ENCODE measurements around the gene ABHD3. TPM values are rescaled to one million over a fixed set of nuclear protein-coding genes. Genes with fewer than 3 reads are reported as not detected.

ABHD3 gene
- total and polyA plus RNA-seq, 2 of the 8 experiments (the other 6 are each of a cell fraction or from before 2014, with no cell fraction given) = 8.4 to 12.1 TPM

DNA sequence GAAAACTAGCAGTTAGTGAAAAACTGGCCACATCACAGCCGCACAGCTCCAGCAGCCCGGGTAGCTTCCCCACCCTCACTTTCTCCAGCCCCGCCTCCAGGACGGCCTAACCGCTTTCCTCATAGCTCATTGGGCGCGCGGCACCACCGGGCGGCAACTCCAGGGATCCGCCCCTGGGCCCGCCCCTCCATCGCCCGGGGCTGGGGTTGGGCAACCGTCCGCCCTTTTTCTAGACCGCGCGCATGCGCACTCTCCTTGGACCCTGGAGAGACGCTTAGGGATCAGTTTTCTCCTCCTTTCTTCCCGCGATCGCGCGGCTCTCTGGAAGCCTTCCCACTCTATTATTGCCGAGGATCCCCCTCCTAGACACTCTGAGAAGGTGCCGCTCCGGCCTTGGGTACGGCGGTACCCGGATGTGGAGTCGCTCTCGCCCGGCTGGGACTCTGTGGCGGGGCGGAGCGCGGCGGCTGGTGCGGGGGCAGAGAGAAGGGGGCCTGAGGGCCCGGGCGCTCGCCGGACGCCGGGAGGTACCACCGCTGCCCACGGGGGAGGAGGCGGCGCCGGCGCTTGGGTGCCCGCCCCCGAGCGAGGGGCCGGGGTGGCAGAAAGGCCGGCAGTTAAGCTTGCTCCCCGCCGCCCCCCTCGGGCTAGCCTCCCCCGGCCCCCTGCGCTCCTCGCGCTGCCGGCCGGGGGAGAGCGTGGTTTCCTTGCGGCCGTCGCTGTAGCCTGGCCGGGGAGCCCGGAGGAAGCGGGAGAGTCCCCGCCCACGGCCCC is 36.2 kb upstream of the ABHD3 start, which contains the start of gene MIB1 (continued):
- no peak for TF ChIP-seq EP300 (IDR thresholded peaks at IDR 0.05; ENCODE audit: borderline replicate concordance in 1 of 2, low read depth in 2 of 2, low read length in 2 of 2)
- no peak for TF ChIP-seq SRF (IDR thresholded peaks at IDR 0.05; ENCODE audit: low read depth, low read length)
- no peak for TF ChIP-seq JUND (IDR thresholded peaks at IDR 0.05; ENCODE audit: low read length)
- TF ChIP-seq ZNF274 (IDR thresholded peaks at IDR 0.05; ENCODE audit: borderline replicate concordance, extremely low read depth, low read length) = no peak
- TF ChIP-seq POLR2A (IDR thresholded peaks at IDR 0.05; ENCODE audit: control extremely low read depth in 1 of 2, low read depth in 2 of 2, low read length in 2 of 2) = peak; percentile 74 to 75
- TF ChIP-seq POU5F1 (IDR thresholded peaks at IDR 0.05; ENCODE audit: low read depth, low read length) = no peak
- TF ChIP-seq E2F6 (IDR thresholded peaks at IDR 0.05) = no peak
- TF ChIP-seq YY1 (IDR thresholded peaks at IDR 0.05; ENCODE audit: low read depth, low read length) = no peak
- TF ChIP-seq BACH1 (IDR thresholded peaks at IDR 0.05; ENCODE audit: low read length) = peak; percentile 43; the same call in 1 of the 2 replicates
- TF ChIP-seq GABPA (IDR thresholded peaks at IDR 0.05; ENCODE audit: borderline replicate concordance, insufficient read depth, low read length) = no peak

All from H1 (cell line).